GM21381 (cell line): Measurements from ENCODE around the gene PMPCA.
"Not testable (repeated sequence)": the region's sequence is repeated elsewhere in the genome, so short reads cannot be mapped to it uniquely, and the experiment has no call there.

ENCODE experiments used
- ATAC-seq: cut with Tn5 transposase; IDR thresholded peaks from one replicate; pipeline ENCODE4 v1.9.1; 2021; ENCODE audit warnings: mild to moderate bottlenecking, moderate library complexity; ENCODE audit not compliant: unreplicated experiment

Gene PMPCA

DNA sequence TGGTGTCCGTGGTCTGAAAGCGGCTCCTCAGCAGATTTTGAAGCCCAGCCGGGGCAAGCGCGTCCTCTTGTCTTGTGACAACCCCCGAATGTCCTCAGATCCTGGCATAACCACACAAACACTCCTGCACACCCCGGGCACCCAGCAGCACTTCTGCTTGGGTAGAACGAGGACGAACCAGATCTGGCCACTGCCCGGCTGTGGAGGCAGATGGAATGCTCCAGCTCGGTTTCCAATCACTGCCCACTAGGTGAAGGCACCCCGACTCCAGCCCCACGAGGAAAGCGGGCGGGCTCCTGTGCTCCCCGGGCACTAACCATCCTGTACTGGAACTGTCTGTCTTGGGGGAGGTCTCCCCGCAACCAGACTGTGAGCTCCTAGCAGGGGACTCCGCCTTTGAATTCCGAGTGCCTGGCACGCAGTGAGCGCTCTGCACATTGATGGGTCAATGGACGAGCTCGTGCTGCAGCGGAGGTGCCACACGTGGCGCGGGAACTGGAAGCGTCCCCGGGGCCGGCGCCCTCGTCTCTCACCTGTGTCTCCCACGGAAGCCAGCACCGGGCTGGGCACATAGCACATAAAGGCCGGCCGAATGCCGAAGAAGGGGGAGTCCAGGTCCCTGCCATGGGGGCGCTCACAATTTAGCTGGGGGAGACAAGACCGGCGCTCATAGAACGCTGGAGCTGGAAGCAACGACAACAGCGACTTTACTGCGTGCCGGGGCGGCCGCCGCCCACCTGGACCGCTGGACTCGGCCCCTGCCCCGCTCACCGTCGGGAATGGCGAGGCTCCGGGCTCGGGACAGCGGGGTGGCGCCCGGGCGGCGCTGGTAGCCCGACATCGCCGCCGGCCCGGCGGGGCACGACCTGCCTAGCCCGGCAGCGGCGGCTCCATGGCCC lies 652 bp upstream of the PMPCA start:
- ATAC-seq: peak; percentile 36

DNA sequence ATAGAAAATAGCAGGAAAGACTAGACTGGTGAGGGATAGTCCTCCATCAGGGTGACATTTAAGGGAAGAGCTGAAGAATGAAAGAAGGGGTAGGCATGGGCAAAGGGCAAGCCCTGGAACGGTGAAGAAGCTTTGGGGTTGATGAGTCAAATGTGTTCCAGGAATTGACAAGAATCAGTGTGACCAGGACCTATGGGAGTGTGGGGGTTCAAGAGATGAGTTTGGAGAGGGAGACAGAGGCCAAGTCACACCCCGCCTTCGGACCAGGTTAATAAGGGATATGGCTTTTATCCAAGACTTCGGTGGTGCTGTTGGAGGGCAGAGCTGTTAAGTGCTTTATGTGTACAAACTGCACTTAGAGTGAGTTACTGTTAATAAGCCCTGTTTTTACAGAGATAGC lies 920 bp downstream of the PMPCA start:
- ATAC-seq: no peak

DNA sequence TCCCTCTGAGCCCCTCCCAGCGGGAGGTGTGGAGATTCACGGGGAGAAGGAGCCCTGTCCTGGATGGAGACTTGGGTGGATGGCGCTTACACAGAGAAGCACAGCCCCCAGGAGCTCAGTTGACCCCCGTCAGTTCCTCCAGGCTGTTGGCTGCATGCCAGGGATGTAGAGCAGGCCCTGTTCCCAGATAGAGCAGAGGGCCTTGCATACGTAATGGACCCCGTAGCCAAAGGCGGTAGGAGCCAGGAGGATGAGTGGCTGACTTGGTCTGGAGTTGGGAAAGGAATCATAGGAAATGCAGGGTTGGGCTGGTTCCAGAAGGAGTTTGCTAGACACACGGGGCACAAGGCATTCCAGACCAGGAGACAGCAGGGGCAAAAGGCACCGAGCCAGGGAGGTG lies 2.5 kb downstream of the PMPCA start:
- ATAC-seq: no peak

DNA sequence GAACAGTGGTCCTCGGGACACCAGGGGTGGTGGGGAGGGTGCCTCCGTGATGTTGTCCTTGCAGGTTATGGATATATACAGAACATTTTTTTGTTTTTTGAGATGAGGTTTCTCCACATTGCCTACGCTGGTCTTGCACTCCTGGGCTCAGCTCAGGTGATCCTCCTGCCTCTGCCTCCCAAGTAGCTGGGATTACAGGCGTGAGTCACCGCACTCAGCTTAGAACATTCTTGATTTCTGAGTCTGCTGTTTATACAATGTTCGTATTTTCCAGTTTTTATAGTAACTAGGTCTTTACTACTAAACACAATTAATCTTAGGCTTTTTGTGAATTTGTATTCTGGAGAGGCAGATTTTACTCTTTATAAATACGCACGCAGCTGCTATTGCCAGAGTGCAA lies 6.0 kb downstream of the PMPCA start:
- ATAC-seq: no peak

DNA sequence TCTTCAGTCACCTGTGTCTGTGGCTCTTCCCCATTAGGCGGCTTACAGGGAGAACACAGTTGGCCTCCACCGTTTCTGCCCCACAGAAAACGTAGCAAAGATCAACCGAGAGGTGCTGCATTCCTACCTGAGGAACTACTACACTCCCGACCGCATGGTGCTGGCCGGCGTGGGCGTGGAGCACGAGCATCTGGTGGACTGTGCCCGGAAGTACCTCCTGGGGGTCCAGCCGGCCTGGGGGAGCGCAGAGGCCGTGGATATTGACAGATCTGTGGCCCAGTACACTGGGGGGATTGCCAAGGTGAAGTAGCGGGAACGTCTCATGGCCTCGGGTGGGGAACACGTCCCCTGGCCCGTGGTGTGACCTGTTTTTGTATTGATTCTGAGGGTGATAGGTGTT lies 6.5 kb downstream of the PMPCA start:
- ATAC-seq: no peak

DNA sequence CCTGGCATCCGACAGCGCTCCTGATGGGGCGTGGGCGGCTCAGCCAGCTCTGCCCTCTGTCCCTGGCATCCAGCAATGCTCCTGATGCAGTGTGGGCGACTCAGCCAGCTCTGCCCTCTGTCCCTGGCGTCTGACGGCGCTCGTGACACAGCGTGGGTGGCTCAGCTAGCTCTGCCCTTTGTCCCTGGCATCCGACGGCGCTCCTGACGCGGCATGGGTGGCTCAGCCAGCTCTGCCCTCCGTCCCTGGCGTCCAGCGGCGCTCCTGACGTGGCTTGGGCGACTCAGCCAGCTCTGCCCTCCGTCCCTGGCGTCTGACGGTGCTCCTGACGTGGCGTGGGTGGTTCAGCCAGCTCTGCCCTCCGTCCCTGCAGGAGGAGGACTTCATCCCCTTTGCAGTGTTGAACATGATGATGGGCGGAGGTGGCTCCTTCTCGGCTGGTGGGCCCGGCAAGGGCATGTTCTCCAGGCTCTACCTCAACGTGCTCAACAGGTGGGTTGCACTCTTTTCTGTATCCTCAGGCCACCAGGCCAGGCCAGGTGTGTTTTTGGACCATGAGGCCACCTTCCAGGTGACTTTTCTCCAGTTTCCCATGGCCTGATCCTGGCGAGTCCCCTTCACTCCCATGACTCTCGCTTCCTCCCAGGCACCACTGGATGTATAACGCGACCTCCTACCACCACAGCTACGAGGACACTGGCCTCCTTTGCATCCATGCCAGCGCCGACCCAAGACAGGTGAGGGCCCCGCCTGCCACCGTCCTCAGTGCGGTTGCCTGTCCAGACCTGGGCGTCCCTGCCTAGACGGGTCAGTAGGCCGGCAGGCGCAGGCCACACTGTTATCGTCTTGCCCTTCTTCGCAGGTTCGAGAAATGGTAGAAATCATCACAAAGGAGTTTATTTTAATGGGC lies 8.0 kb downstream of the PMPCA start:
- no peak for ATAC-seq

DNA sequence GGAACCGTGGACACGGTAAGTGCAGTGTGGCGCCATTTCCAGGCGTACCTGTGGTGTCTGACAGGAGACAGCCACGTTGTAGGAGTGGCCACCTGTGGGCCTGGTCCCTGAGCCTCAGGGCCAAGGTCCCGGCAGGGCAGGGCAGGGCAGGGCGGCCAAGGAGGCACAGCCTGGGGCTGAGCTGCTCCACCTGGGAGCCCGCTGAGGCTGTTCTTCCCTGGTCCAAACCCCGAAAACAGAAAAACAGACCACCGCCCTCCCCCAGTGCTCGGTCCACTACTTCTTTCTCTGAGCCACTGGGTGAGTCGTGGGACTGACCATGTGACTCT lies 8.6 kb downstream of the PMPCA start:
- no peak for ATAC-seq

DNA sequence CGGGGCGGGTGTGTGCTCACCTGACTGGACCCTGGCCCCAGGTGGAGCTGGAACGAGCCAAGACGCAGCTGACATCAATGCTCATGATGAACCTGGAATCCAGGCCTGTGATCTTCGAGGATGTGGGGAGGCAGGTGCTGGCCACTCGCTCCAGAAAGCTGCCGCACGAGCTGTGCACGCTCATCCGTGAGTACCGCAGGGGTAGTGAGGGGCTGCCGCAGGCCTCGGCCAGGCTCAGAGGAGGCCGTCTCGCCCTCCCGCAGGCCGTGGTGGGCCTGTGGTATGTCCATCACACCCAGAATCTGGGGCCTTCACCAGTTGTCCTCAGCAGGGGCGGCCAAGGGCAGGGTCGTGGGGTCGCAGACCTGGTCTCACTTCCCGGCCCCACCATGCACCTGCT lies 11.3 kb downstream of the PMPCA start:
- ATAC-seq: no peak

DNA sequence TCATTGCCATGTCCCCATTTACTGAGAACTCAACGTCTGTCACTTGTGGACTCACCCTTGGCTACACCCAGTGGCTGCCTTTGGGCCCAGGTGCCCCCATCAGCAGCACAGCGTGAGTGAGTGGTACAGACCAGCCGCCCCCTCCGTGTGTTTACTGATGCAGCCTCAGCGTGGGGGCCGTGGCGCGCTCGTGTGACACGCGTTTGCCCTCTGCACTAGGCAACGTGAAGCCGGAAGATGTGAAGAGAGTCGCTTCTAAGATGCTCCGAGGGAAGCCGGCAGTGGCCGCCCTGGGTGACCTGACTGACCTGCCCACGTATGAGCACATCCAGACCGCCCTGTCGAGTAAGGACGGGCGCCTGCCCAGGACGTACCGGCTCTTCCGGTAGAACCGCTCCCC lies 12.4 kb downstream of the PMPCA start:
- no peak for ATAC-seq

DNA sequence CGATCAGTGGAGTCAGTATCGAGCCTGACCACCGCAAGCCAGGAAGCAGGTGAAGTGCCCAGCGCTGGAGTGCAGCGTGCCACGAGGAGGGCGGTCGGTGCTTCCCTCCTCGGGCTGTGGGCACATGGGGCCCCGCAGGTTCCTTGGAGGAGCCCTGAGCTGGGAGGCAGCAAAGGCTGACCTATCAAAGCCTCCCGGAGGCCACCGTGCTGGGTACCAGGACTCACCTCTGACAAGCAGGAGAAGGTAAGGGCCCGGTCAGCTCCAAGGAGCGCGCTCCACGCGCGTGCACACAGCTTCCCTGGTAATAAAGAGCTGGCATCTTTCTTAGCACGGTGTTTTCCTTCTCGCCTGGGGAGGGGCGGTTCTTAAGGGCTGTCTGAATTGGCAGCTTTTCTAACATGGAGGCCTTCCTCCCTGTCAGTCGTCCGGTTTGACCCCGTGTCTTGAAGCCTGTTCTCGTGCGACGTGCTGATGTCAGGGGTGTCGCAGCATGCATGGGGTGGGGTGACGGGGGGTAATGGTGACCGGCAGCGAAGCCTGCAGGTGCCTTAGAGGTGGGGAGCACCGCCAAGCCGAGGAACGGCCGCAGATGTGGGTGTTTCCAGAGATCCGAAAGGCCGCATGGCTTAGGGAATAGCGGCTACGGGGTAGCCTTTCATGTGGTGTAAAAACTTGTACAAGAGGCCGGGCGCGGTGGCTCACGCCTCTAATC lies 13.1 kb downstream of the PMPCA start:
- no peak for ATAC-seq

DNA sequence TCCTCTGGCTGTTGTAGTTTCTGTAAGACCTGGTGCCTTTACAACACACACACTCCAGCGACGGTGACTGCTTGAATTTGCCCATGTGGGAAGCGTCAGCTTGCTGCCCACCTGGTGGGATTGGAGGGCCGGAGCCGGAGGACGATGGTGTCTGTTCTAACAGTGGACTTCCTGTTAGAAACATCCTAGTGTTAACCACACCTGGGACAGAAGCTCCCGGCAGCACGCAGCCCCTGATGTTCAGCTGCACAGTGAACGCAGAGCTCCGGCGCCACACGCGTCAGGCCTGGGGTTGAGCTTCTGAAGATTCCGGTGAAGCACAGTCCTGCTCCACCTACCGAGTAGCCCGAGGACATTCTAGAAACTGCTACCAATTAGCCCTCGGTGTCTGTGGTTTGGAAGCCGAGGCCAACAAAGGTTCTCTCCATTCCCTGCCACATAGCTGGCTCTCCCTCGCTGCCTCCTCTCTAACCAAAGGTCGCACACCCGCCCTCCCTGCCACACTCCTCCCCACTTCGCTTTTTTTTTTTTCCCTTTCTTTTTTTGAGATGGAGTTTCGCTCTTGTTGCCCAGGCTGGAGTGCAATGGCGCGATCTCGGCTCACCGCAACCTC lies 14.4 kb downstream of the PMPCA start:
- ATAC-seq: no peak

DNA sequence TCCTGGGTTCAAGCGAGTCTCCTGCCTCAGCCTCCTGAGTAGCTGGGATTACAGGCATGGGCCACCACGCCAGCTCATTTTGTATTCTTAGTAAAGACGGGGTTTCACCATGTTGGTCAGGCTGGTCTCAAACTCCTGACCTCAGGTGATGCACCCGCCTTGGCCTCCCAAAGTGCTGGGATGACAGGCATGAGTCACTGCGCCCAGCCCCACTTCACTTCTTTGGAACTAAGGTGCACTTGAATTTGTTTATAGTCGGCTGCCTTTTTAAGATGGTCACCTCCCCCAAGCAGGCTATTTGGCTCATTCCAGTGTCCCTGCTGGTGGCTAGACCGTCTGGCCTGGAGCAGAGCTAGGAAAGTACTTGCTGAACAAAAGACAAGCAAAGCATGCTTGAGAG lies 14.9 kb downstream of the PMPCA start:
- ATAC-seq: not testable (repeated sequence)

DNA sequence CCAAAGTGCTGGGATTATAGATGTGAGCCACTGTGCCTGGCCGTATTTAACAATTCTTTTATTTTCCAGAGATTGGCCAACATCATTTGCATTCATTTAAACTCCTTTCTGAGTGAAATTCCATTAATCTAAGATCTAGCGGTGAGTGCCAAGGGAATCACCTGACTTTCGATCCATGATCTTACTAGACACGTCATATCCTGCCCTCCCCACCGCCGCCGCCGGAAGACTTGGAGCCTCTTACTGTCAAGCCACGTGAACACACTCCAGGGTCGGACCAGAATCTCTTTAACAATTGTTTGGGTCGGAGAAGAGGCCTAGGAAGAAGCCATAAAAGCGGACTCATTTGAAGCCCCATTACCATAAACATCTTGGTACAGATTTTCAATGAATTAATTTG lies 16.3 kb downstream of the PMPCA start:
- ATAC-seq: no peak

DNA sequence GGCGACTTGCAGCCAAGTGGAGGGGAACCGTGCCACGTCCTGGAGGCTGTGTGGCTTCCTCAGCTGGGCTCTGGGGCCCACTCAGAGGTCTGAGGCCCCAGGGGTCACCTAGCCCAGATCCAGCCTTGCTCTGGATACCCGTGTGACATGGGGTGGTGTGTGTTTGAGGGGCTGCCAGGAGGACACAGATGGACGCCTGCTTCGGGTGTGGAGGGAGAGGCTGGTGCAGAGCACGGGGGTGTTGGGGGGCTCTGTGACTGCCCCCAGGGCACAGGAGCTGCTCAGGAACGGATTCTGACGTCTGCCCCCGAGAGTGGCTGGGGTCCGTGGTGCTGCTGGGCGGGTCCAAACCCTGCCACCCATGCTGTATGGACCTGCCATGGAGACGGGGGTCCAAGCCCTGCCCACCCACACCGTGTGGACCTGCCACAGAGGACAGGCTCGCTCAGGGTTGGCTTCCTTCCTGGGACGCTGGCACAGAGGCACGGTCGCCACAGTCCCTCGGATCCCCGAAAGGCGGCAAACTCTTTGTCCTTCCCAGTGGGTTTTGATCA lies 18.7 kb downstream of the PMPCA start:
- no peak for ATAC-seq

DNA sequence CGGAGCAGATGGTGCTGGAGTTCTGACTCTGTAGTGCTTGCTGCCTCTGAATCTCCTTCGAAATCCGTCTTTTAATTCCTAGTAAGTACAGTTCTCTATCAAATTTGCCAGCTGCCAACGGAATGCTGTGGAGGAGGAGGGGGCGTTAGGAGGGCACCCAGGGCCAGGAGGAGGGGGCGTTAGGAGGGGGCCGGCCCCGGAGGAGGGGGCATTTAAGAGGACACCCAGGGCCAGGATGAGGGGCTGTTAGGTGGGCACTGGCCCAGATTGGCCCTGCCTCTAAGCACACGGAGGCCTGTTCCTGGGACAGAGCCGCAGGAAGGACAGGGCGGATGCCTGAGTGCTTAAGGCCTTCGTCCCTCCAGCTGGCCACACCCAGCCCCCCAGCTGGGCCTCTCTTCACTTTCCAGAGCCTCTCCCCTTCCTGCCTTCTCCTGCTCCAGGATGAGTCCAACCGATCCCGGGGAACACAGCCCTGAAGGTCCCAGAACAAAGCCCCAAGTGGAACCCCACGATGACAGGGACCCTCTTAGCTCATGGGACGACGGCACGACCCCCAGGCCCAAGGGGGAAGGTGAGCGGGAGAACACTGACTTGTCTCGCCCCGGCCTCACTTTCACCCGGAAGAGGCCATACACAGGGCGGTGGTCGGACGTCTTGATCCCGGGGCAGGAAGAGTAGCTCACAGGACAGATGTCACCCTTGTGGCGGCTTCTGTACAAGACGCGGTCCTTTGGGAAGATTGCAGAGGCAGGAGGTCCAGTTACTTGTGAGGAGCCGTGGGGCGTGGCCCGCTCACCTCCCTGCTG lies 19.4 kb downstream of the PMPCA start:
- ATAC-seq: no peak

DNA sequence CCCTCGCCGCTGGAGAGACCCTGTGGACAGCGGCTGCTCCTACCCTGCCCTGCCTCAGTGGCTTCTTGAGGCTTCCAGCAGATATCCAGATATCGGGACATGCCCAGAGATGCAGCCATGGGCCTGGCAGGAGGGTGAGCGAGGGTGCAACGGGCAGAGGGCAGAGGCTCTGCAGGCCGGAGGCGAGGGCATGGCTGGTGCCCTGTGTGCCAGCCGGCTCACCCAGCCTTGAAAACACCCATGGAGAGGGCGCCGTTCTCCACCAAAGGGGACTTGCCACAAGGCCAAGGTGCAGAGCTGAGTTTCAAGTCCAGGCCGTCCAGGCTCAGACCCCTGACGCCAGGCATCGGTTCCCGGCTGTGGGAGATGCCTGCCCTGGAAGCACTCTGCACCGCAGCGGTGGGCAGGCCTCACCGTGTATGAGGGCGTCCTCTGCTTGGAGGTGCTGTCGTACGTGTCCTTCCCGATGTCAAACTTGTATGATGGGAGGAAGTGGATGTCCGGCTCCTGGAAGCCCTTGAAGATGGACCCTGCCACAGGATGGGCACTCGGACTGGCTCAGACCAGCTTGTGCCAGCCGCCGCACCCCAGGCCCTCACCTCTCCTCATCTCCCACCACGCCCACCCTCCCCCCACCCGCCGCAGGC lies 20.3 kb downstream of the PMPCA start:
- no peak for ATAC-seq

DNA sequence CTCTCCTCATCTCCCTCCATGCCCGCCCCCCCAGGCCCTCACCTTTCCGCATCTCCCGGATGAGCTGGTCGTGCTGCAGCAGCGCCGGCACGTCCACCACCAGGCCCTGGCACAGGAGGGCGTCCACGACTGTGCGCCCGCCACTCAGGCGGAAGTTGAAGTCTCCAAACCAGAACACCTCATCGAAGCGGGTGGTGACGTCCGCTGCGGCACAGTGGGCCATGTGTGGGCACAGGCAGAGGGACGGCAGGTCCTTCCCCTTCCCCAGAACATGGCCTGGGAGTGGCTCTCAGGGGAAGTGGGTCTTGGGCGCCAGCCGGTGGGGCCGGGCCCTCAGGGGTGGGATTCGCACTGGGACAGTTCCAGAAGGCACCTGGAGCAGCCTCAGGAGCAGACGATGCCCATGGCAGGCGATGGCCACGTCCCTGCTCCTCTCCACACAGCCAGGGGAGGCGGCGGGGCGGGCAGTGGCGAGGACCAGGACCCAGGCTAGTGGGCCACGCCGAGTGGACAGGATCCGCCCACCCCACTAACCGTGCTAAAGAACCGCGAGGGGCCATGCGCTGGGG lies 21.4 kb downstream of the PMPCA start:
- ATAC-seq: no peak

DNA sequence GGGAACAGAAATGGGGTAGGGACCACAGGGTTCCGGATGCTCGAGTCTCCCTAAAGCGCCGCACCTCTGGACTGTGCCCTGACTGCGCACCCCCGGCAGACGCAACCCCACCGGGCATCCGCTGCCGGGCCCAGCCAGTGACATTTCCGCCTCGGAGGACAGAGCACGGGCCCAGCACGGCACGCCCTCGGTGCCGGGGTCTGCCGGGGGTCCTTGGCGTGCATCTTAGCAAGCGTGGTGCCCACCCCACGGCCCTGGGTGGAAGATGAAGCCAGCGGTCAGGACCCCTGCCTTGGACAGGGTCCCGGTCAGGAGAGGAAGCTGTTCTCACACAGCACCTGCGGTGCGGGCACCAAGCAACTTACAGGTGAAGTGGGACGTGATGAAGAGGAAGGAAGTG lies 22.1 kb downstream of the PMPCA start:
- ATAC-seq: no peak
